Neural progenitor cell (in vitro differentiated cells): Measurements from ENCODE around the gene RELL1.

ENCODE experiments used
- CTCF ChIP-seq: fragments of 200-600 bp; sonication (generic); IDR thresholded peaks from 2 replicates; pipeline ENCODE4 v1.5.1; 2017; ENCODE audit warnings: antibody characterized with exemption, mild to moderate bottlenecking
- EZH2 ChIP-seq: fragments of 200-600 bp; sonication (generic); IDR thresholded peaks from 2 replicates; pipeline ENCODE4 v1.6.1; 2017; ENCODE audit warnings: antibody characterized with exemption, mild to moderate bottlenecking, moderate library complexity

GRCh38 chr4:37586194-37586593 is 100.0 kb downstream of the RELL1 start:
- TF ChIP-seq CTCF = no peak
- no peak for TF ChIP-seq EZH2
